IPS-18c (cell line): ENCODE results near the gene C18orf63.
A peak's percentile ranks its signal among the peaks of the same experiment; 100 is the strongest.
"Not testable (repeated sequence)": the region's sequence is repeated elsewhere in the genome, so short reads cannot be mapped to it uniquely, and the experiment has no call there.

Source experiments
- H3K4me3 ChIP-seq: 2 replicates; pipeline ENCODE4 v1.7.0; 2013; ENCODE audit warnings: low read depth, mild to moderate bottlenecking, low read length, moderate library complexity; ENCODE audit not compliant: insufficient read depth
- H3K9me3 ChIP-seq: one replicate; pipeline ENCODE4 v1.6.1; 2013; ENCODE audit warnings: mild to moderate bottlenecking, low read length, moderate library complexity; ENCODE audit not compliant: control insufficient read depth, insufficient read depth

The C18orf63 gene

DNA sequence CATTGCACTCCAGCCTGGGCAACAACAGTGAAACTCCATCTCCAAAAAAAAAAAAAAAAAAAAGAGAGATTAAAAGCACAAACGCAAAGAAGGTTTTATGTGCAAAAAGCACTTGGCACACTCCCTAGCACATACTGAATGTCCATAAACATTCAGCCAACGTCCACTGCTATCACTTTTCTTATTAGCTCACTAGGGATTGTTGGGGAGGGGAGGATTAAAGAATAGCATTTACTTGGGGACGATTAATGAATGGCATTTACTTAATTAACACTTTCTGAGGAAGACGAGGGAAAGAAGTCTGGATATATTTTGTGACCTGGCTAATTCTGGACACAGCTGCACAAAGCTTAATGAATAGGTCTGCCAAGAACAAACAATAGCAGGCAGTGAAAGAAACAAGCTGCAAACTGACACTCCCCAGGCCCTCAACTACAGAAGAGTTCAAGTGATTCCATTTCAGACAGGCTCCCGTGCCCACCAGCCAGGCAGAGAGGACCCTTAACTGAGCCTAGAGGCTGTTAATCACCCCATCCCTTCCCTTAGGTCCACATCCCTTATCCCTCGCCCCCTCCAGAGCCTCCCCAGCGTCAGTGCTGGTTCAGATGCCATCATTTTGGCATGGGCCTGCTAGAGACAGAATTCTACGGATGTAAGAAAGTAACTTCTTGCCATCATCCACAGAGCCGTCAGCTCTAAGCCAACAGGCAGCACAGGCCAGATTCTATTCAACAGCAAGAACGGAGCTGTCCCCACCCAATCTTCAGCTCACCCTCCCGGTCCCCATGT lies 31.3 kb upstream of the C18orf63 start:
- Histone ChIP-seq H3K9me3 (no peaks in the 10 kb centered on the region), H3K4me3 (no peak overlapping the region)

DNA sequence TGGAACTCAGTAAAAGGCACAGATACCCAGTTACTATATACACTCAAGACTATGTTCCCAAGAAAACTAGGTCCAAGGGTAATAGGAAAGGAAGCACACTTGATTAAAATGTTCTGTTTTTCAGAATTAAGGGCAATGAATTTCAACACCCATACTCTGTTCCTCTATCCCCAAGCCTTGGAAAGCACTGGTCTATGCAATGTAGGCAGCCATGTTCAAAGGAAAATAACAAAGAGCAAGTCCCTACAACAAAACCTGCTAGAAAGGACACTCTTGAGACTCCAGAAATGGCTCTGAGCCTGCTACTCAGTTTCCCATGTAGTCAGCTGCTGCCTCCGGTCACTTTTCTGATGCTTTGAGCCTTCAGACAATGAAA lies 30.7 kb upstream of the C18orf63 start:
- Histone ChIP-seq H3K4me3 (no peak overlapping the region), H3K9me3 (no peaks in the 10 kb centered on the region)

DNA sequence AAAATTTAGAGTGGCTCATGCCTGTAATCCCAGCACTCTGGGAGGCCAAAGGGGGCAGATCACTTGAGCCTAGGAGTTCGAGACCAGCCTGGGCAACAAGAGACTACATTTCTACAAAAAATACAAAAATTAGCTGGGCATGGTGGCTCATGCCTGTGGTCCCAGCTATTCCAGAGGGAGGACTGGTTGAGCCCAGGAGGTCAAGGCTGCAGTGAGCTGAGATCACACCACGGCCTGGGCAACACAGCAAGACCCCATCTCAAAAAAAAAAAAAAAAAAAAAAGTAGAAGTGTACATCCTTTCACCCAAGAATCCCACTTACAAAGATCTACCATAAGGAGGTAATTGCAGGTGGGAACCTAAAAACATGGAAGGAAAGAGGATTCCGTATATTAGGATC lies 30.1 kb upstream of the C18orf63 start:
- H3K4me3 ChIP-seq, H3K9me3 ChIP-seq: not testable (repeated sequence)

DNA sequence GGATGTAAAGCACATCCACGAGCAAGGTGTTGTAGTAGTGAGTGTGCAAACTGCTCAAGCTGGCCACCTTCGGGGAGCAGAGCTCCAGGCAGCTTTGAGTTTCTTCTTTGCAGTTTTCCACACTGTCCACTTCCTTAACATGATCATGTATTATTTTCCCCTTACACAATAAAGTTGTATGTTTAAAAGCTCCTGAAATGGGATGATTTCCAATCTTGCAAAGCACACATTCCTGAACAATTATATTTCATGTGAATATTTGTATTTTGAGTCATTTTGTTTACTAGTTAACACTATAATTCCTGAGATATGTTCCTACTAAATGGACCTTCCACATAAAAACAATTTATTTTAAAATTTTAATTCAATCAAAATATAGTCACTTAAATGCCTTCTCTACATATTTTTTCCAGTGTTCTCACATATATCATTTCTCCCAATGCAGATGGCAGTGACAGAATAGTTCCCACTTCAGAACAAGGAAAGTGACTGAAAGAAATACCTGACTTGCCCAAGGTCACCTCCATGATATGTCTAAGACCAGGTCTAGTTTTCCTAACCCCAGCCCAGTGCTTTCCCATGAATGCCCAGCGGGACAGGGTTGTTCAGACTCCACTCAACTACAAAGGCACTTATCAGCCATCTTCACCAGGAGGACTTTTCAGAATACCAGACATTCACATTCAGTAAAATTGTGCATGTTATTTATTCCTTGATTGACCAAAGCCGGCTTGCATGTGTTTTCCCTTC lies 29.4 kb upstream of the C18orf63 start:
- no peaks in the 10 kb centered on the region for H3K9me3 ChIP-seq
- H3K4me3 ChIP-seq, result no peak overlapping the region

DNA sequence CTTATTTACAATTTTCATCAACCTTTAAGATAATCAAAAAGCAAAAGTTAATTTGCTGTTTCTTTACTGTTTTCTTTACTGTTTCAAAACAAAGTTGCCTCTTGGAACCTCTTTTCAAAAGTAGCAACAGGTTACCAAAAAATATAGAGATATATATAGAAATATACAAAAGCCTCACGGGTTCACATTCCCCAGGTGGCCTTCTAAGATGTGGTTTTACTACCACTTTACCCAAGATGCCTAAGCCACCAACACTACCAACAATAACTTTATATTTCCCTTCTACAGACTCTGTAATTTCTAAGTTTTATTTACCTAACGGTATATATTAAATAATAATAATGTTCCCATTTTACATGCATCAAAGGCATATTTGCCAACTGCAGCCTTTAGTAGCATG lies 28.8 kb upstream of the C18orf63 start:
- H3K9me3 ChIP-seq, result peaks cover 2% of the 10 kb centered on the region
- no peak overlapping the region for H3K4me3 ChIP-seq

DNA sequence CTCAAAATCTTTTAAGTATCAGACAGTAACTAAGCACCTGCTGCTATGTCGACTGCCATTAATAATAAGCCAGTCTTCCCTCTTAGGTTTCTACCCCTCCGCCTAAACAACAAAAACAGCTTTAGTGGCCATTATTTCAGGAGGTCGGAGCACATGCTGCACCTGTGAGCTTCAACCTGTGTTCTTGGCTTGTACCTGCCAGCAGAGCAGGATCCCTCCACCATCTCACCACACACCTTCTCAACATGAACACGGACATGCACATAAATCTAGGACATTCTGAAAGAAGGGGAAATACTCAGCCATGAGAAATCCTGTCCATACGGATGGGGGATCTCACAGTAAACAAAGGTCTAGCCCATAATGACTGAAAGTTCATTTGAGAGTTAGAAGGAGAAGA lies 27.6 kb upstream of the C18orf63 start:
- Histone ChIP-seq H3K9me3 (peaks cover 2% of the 10 kb centered on the region), H3K4me3 (no peak overlapping the region)

DNA sequence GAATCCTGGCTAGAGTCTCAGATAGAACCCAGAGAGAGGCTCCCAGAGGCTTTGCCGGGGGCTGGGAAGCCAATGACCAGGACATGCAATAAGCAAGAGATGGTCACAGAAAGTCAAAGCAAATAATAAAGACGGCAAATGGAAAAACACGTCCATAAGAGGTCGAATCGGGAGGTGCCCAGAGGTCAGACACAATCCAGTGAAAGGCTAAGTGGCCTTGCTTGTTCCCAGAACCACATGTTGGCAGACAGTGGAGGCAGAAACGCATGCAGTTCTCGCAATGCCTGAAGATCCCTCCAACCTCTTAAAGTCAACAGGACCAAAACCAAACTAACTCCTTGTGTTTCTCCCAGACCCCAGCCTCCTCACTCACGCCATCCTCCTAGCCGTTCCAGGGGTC lies 26.9 kb upstream of the C18orf63 start:
- peaks cover 5% of the 10 kb centered on the region for H3K9me3 ChIP-seq
- no peak overlapping the region; the same call in 1 of the 2 replicates for H3K4me3 ChIP-seq

DNA sequence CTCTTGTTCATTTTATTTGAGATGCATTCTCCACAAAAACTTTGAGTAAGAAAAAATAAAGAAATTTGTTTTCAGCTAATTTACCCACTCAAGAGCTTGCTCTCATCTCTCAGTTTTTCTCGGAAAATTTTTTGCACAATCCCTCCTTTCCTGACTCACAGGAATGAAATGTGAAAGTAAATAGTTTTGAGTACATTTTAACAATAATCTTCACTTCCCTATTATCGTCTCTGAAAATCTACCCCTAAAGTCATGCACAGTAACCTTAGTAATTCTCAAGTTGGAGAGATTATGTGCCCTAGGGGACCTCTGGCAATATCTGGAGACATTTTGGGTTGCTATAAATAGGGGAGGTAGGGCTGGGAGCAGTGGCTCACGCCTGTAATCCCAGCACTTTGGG lies 26.5 kb upstream of the C18orf63 start:
- H3K4me3 ChIP-seq, result no peak overlapping the region
- peaks cover 5% of the 10 kb centered on the region for H3K9me3 ChIP-seq

DNA sequence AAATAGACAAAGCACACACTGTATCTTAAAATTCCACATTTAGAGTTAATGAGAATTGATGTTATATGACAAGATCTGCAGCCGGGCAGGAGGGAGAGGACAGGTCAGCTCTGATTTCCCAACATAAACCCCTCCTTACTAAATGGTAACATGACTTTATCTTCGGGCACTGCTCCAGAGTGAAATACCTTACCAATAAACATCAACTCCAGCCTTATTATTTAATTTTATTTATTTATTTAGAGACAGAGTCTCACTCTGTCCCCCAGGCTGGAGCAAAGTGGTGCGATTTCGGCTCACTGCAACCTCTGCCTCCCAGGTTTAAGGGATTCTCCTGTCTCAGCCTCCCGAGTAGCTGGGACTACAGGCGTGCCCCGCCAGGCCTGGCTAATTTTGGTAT lies 25.6 kb upstream of the C18orf63 start:
- H3K4me3 ChIP-seq, result no peak overlapping the region
- peaks cover 5% of the 10 kb centered on the region for H3K9me3 ChIP-seq

DNA sequence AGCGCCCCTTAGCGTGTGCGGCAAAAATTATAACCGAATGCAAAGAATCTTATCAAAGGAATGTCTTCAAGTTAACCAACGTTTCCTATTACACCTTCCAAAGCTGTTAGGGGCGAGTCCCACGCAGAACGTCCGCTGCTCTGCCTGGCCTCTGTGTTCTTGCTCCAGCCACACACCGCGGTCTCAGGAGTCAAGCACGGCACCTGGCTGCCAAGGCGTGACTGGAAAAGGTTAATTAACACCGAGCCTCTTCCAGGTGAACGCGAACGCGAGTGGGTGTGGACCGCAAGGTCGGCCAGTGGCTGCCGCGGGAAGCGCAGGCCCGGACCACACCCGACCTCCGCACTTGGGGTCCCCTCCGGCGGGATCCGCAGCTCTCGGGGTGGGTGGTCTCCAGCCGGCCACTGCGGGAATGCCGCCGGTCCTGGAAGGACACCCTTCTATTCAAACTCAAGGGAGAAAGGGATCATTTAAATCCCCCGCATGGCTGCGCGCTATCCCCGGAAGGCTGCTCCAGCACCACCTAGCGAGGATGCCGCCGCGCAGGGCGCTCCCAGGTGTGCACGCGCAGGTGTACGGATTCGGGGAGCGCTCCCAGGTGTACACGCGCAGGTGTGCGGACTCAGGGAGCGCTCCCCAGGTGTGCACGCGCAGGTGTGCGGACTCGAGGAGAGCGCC lies 24.7 kb upstream of the C18orf63 start:
- Histone ChIP-seq H3K4me3 (peak overlapping the region; percentile 91), H3K9me3 (peaks cover 5% of the 10 kb centered on the region)

DNA sequence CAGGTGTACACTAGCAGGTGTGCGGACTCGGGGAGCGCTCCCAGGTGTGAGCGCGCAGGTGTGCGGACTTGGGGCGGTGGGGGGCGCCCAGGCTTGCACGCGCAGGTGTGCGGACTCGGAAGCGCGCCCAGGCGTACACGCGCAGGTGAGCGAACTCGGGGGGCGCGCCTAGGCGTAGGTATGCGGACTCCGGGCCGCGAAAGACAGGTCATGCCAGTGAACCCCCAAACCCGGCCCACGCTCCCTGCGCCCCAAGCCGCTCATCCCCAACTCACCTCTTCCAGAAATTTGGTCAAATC lies 24.2 kb upstream of the C18orf63 start:
- Histone ChIP-seq H3K4me3 (peak overlapping the region; percentile 91), H3K9me3 (peaks cover 5% of the 10 kb centered on the region)

DNA sequence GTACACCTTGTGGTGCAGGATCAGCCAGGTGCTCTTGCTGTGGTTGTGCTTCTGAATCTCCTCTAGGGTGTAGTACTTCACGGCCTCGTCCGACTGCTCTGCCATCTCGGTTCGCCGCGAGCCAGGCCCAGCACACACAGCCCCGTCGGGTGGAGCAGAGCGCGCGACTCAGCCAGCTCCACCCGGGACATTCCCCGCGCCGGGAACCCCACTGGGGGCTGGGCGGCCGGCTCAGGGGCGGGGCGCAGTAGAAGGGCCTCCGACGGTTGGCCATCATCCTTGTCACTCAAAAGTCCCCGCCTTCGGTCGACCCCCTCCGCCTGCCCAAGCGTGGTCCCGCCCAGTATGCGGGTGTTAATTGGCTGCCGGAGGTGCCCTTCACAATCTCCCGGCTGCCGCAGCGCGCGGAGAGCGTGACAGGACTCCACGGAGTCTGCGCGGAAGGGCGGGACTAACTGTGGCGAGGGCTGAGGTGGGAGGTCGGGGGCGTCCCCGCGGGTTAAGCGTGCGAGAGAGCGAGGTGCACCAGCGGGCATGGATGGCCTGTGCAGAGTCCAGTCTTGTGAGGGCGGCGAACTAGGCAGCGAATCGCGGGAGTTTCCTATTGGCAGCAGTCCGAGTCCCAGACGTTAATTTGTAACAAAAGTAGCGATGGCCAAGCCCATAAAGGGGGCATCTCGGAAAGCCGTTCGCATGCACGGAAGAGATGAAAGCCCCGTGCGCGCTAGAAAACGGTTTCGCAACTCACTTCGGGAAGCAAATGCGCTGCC lies 23.7 kb upstream of the C18orf63 start, which contains the start of gene CYB5A:
Gene CYB5A, minus strand, starts transcription at position 193 of the 770 bp plus-strand sequence. Its CDS starts 88 bp downstream, at position 105.
- peak within 1 kb of the TSS; percentile 91 for H3K4me3 ChIP-seq
- H3K9me3 ChIP-seq, result peaks cover 5% of the 10 kb centered on the region

DNA sequence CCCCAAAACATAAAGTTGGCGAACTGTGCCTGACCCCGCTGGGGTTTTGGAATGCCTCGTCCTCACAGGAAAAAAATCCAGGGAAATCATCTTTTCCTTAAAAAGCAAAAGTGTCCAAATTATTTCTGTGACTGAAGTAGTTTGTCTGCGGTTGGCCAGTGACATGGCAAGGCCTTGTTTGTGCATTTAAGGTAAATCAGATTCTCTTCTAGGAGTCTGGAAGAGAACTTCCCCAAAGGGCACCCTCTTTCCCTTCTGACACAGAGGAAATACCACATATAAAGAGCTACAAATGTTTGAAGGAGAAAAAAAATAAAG lies 23.1 kb upstream of the C18orf63 start:
- Histone ChIP-seq H3K9me3 (peaks cover 5% of the 10 kb centered on the region), H3K4me3 (peak overlapping the region; percentile 91)

DNA sequence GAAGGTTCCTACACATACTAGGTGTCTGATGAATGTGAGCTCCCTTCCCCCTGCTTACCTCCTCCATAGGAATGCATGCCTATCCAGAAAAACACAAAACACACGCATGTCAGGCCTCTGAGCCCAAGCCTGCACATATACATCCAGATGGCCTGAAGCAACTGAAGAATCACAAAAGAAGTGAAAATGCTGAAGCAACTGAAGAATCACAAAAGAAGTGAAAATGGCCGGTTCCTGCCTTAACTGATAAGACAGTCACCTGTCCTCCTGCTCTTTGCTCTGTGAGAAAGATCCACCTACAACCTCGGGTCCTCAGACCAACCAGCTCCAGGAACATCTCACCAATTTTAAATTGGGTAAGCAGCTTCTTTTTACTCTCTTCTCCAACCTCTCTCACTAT lies 22.7 kb upstream of the C18orf63 start:
- not testable (repeated sequence) for H3K4me3 ChIP-seq, H3K9me3 ChIP-seq

DNA sequence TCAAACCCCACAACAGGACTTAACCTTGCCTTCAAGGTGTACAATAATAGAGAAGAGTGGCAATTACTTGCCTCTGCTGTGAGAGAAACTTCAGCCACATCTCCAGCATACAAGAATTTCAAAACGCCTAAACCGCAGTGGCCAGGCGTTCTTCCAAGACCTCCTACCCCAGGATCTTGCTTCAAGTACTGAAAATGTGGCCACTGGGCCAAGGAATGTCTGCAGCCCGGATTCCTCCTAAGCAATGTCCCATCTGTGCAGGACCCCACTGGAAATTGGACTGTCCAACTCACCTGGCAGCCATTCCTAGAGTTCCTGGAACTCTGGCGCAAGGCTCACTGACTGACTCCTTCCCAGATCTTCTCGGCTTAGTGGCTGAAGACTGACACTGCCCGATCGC lies 21.1 kb upstream of the C18orf63 start:
- peaks cover 5% of the 10 kb centered on the region for H3K9me3 ChIP-seq
- no peak overlapping the region for H3K4me3 ChIP-seq

DNA sequence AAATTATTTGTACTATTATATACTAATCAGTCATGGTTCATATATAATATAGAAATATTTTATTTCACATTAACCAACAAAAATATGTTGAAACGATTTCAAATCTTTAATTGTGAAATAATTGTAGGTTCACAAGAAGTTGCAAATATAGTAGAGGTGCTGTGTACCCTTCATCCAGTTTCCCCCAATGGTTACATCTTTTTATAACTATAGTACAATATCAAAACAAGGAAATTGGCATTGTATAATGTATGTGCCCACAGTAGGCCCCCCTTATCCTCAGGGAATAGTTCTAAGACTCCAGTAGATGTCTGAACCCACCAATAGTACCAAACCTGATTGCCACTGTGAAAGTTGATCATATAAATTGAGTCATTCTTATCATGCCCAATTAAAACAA lies 16.5 kb upstream of the C18orf63 start:
- no peak overlapping the region for H3K4me3 ChIP-seq
- no peaks in the 10 kb centered on the region for H3K9me3 ChIP-seq

DNA sequence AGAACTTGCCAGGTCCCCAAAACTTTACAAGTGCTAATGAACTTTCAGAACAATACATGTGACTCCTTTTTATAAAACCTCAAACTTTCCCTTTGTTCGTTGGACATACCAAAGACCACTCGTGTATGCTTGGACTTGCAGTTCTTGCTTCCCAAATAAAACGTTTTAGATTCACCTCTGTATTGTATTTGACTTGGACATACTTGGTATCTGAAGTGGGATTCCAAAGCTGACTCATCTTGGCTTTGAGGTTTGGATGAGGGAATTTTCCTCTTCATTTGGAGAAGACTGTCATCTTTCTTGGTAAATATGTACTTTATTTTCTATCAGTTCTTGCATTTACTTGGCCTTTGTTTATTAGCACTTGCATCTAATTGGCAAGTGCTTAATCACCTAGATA lies 15.9 kb upstream of the C18orf63 start:
- H3K4me3 ChIP-seq, result no peak overlapping the region
- no peaks in the 10 kb centered on the region for H3K9me3 ChIP-seq

DNA sequence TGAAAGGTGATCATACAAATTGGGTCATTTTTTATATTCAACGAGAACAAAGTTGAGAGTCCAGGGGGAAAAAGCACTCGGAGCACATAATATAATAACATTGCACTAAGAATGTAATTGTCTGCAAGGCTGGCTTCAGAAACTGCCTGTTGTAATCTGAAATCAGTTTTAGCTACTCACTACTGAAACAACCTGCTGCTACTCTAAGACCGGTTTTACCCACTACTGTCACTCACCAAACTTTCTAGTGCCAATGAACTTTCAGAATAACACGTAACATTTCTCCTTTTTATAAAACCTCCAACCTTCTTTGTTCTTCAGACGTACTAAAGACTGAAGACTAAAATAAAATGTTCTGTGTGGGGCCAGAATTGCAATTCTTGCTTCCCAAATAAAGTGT lies 12.3 kb upstream of the C18orf63 start:
- Histone ChIP-seq H3K9me3 (no peaks in the 10 kb centered on the region), H3K4me3 (no peak overlapping the region)
